Activated CD4-positive, alpha-beta T cell treated with anti-CD3 and anti-CD28 coated beads, Interleukin-2, amount 50 U/mL, for 4 hours (primary cell): Measurements from ENCODE around the gene EML3.
"Not testable (repeated sequence)": the region's sequence is repeated elsewhere in the genome, so short reads cannot be mapped to it uniquely, and the experiment has no call there.

Experiments used
- DNase-seq, 2 experiments: peaks; one replicate each; pipeline ENCODE4 v3.0.0-alpha.2; 2020

Gene EML3

DNA sequence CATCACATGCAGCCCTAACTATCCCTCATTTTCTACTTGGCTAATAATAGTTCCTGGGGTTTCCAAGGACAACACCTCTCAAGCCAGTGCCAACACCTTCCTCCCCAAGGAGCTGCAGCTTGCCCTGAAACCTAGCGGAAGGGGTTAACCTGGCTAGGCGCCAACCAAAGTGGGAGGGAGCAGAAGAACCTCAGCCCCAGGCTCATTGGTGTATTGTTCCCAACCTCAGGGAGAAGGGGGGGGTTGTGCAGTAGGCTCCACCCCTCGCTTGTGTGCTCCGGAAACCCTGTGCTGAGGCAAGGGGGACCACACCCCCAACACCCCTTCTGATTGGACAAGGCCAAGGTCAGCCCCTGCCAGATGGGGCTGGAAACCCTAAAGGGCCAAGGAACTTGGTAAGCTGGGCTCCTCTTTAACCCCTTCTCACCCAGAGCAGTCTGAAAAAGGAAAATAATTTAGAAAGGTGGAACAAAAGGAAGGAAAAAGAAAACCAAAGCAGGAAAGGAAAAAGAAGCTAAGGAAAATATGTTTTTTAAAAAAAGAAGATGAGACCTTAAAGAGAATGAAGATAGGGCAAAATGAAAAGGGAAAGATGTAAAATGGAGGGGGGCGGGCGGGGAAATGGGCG is 13.4 kb downstream of the EML3 start:
- DNase-seq = peak; percentile 95

DNA sequence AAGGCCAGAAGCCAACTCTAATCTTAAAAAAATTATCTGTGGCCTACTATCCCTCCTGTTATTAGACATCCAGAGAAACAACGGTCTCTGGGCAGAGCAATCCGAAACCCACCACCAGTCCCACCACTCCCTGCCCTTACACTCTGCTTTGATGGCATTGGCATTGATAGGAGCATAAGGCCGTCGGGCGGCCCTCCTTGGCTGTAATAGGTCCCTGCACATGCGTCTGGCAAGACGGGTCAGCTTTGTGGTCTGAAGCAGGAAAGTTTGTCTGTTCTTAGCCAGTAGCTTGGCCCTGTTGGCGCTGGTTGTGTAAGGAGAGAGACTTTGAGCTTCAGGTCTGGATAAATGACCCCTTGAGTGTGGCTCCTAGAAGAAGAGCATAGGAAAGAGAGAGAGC is 17.5 kb downstream of the EML3 start:
- no peak for DNase-seq

DNA sequence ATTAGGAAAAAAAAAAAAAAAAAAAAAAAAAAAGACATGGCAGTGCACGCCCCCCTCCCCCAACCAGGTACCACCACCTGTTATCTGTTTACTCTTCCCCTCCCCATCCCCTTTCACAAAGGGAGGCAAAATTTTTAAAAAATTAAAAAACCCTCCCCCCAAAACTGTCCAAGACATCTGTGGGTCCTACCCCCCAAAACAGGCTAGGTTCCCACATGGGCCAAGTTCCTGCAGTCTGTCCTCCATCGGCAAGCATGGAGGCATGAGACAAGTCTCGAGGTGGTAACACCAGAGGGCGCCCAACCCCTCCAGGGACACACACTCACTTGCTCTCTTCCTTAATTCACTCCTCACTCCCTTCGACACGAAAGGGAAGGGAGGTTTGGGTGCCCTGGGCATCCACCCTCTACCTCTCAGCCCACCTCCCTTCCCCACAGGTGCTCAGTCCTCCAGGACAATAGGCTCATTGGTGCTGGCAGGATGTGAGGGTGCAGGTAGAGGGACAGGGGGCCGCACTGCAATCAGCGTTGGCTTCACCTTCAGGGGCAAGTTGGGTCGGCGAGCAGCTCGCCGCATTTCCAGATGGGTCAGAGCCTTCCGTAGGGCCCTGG is 19.0 kb downstream of the EML3 start:
- peak; percentile 74 to 77 for DNase-seq

DNA sequence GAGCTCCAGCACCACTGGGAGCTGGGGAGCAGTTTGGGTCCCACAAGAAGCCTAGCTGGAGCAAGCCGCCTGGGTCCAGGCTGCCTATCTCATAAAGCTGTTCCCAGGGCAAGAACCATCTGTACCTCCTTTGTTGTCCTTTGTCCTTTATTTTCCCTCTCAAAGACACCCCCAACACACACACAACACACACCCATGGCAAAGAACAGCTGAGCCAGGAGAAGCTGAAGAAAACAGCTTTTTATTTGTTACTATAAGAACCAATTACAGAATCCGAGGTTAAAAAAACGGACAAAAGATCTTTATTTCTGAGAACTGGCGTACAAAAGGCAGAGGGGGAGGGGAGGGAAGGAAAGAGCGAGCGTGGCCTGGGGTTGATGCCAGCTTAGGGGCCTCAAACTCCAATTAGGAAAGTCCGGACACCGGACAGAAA is 19.6 kb downstream of the EML3 start:
- DNase-seq = no peak

DNA sequence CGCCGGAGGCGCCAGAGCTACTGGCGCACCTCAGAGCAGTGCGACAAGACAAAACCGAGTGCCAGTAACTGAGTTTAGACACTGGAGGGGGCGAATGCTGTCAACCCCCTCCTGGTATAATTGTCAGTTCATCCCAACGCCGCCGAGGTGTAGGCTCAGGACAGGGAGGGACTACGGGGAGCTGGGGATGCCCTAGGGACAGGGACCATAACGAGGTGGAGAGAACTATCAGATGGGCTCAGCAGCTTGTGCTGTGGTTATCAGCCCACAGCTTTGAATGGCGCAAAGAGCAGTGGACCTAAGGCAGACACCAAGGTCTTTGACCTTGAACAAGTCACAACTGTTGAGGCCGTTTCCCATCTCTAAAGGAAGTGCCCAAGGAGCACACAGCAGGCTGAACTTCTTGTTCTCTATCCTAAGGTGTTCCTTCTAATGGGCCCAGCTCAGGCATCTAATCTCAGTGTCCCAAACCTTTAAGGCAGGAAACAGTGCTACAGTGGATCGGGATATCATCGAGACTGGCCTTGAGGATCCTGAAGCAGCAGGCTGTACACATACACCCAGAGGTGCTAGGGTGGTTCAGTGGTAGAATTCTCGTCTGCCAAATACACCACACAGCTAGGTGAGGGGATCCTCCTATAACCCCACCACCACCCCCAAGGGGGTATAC is 20.3 kb downstream of the EML3 start:
- no peak for DNase-seq

DNA sequence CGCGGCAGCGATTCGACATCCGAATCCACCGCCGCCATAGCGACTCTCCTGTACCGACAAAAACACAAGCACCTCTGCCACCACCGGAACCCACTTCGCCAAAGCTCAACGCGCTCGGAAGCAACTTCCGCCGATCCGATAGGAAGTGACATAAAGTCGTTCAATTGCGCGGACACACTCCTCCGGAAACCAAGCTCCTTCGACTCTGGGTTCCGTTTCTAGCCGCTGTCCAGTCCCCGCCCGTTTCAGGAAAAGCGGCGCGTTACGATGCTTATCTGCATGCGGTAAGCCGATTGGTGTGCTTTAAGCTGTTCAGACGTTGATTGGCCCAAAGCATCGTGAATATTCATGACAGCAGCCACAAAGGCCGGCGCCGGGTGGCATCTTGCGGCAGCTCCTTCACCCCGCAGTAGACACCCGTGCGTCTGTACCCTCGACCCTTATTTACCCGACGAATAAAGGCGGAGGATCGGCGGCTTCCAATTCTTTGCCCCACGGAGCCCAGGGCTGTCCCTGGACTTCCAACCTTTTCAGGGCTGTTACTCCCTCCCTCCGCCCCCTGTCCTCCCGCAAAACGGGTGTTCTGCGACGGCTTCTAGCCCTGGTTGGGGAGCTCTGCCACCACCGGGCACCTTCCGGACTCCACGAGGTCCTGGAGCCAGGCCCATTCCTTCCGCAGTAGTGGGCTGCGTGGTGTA is 21.0 kb downstream of the EML3 start, which contains the start of gene TUT1:
Gene TUT1 (minus strand): TSS at position 76 of the 698 bp plus-strand sequence. CDS start 38 bp downstream, at position 38.
- DNase-seq = peak; percentile 93 to 94

DNA sequence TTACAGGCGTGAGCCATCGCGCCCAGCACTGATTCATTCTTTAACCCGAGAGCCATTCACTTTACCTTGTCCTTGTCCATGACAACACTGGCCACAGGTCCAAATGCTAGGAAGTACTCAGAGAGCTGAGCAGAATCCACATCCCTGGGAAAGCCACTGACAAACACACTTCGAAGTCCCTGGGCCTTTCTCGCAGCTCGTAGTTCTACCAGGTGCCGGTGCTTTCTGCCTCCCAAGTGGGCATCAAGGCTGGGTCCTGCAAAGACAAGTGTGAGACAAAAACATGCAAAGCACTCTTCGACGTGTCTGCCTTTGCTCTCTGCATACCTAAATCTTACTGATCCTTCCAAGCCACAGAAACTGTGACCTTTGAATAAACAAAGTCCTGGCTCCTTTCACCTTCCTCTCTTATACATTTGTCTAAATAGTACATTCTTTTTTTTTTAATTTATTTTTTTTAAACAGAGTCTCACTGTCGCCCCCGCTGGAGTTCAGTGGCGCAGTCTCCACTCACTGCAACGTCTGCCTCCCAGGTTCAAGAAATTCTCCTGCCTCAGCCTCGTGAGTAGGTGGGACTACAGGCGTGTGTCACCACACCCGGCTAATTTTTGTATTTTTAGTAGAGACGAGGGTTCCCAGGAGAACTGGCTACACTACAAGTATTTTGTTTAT is 23.5 kb downstream of the EML3 start:
- DNase-seq = peak; percentile 26

DNA sequence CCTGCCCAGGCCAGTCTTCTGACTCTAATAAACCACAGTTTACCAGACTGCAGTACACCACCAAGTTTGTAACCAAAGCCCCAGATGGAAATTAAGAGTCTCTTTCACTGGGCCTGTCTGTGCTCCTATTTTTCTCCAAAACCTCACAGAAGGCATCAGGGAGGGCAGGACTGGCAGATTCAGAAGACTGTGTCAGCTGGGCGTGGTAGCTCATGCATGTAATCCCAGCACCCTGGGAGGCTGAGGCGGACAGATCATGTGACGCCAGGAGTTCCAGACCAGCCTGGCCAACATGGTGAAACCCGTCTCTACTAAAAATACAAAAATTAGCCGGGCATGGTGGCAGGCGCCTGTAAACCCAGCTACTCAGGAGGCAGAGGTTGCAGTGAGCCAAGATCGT is 27.2 kb downstream of the EML3 start:
- not testable (repeated sequence) for DNase-seq

DNA sequence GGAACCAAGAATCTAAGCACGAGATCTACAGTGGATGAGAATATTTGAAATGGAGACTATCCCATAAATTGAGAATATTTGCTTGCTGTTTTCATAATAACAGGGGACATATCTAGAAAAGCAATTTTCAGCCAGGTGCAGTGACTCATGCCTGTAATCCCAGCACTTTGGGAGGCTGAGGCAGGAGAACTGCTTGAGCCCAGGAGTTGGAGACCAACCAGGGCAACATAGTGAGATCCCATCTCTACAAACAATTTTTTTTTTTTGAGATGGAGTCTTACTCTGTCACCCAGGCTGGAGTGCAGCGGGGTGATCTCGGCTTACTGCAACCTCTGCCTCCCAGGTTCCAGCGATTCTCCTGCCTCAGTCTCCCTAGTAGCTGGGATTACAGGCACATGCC is 30.8 kb downstream of the EML3 start:
- not testable (repeated sequence) for DNase-seq

DNA sequence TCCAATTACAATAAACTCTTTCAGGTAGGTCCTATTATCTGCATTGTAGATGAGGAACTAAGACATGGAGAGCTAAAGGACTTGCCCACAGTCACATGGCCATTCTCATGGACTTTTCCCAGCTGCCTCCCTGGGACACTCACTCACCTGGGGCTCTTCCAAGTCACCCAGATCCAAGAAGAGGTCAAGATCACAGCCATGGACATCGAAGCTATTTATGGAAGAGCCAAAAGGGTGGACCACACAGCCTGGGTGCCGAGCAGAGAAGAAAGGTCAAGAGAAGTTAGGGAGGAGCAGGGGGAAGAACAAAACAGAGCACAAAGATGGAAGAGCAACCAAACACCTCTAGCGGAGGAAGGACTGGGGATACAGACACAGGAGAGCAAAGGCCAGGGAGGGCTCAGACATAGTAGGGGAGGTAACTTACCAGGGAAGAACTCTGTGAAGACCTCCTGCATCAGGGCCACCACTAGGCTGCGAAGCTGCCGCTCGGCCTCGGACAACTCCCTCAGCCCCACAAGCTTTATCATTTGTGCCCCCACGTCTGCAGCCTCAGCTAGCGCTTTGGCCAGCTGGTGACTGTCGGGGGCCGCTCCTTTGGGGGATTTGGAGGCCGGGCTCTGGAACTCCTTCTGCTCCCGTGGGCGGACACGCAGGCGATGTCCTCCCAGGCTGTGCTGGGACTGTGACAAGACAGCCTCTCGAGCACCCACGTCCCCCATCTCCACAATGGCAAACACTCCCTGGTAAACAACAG is 31.4 kb downstream of the EML3 start:
- DNase-seq = no peak

DNA sequence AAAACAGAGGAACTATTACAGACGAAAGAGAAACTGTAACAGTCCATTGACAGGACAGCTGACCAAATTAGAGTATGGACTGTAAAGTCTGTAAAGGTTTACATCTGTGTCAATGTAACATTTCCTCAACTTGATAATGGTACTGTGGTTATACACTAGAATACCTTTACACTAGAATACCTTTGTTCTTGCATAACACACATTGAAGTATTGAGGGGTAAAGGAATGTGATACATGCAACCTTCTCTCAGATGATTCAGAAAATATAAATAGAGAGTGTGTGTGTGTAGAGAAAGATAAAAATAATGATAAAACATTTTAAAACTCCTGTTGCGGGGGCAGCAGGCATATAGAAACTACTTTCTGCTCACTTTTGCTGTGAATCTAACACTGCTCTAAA is 33.3 kb downstream of the EML3 start:
- no peak for DNase-seq

DNA sequence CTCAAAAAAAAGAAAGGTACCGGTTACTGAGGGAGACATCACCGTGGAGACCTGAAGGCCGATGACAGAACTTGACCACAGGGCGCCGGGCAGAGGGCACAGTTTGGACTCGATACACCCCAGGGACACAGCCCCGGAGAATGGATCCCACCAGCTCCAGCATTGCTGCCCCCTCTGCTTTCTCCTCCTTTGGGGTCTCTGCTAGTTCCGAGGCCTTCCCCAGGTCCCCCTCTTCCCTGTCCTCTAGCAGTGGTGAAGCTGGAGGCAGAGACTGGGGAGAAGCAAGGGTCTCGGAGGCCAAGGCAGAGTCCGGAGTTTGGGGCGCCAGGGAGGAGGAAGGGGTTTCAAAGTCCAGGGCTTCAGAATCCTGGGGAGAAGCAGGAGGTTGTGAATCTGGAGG is 34.0 kb downstream of the EML3 start:
- no peak for DNase-seq

DNA sequence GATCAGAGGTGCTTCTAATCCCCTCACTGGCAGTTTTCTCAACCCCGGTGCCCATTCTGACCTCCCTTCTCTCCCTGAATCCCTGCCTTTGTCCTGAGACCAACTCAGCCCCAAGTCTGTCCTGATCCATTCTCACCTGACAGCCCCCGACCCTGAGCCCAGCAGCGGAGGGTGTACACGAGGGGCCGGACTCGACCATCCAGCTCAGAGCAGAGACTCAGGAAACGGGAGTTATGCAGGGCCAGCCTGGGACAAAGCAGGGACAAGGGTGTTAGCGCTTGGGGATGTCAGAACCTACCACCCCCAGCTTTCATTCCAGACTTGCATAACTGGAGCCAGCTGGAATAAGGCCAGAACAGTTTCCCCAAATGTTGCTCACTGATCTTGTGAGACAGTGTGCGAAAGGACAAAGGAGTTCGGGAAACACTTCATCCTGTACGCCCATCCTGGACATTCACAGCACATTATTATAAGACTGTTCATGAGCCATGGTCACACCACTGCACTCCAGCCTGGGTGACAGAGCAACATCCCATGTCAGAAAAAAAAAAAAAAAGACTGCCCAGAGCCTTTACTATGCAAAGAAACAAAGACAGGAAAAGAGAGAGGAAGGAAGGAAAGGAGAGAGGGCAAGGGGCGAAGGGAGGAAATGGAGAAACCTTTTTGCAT is 35.4 kb downstream of the EML3 start:
- DNase-seq = no peak

DNA sequence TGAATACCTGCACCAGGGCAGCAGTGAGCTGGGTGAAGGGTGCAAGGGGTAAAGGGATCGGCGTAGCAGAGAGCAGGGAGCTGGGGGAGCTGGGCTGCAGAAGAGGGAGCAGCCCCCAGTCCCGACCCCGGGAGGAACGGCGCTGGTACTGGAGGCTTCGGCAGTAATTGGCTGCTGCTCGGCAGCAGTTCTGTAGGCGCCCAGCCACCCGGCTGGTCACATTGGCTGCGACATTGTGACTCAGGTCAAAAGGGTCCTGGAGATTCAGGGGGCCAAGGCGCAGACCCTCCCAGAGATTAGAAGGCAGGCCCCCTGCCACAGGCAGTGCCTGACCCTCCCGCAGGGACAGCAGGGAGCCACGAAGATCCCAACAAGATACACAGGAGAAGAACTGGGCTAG is 36.7 kb downstream of the EML3 start:
- DNase-seq = no peak

DNA sequence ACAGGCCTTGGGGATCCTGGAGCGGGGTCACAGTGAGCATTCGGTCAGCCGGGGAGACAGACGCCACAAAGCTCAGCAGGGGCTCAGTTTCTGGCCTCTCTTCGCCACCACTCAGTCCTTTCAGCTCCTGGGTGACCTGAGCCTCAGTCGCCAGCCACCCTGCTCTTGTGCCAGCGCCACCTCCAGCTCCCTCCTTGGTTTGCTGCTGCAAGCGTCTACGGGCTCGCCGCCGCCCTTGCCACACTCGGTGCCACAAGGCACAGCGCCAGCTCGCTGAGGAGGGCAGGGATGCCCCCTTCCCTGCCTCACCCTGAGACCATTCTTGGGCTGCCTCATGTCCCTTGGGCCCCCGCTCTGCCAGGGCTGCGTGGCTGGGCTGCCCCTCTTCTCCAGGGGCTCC is 37.4 kb downstream of the EML3 start:
- DNase-seq = no peak

DNA sequence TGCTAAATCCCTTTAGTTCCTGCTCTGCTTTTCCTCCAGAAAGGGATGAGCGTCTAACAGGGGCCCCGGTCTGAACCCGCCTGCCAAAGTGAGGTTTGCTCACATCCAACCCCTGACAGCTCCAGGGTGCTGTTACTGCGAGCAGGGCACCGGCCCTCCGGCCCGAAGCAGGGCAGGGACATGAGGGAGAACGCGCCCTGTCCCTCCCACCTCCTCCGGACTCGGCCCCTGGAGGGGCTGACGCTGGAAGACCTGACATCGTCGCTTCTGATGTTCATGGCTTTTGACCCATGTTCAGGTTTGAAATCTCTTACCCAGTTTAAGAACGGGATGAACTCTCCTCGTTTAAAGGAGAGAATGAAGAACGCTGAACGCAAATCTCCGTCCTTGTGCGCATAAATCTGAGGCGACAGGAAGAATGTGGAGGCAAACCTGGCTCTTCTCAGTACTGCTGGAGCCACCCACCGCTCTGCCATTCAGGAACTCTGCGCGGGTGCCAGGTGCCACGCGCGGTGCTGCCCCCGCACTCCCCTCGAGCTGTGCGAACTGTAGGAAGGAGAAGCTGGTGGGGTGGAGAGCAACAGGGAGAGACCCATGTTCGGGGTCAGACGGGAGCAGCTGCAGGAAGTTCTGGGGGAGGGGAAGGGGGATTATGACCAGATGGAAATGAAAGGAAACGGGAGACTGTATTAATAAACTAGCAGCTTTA is 38.1 kb downstream of the EML3 start:
- DNase-seq = no peak

DNA sequence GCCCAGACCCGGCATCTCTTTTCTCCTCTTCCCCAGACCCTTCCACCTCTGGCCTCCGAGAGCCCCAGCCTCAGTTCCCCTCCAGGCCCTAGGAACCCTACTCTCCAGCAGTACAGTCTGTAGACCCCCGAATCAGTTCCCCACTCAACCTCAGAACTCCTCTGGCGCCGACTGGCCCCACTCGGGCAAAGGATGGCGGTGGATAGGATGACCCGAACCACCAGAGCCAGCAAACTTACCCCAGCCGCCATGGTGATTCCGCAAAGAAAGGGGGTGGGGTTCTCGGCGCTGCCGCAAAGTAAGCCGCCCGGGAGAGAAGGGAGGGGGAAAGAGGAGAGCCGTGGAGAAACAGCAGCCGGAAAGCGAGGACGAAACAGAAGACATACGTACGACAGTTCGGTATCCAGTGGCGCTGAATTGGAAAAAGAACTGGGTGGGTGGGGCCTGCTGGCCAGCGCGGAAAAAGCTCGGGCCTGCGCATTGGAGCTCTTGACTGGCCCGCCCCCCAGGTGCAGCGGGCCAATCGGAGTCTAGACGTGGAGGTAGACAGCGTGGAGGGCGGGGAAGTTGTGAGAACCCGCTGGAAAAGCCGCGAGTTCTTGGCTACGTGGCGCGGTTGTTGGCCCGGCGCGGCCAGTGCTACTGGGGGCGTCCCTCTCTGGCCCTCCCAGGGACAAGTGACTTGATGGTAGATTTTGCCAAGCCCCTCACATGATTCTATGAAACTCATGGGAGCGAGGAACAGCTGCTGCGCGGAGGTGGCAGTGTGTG is 38.8 kb downstream of the EML3 start, which contains the start of gene EEF1G:
Gene EEF1G (minus strand): TSS at position 300 of the 771 bp plus-strand sequence. CDS start 49 bp downstream, at position 251.
- peak; percentile 97 for DNase-seq

DNA sequence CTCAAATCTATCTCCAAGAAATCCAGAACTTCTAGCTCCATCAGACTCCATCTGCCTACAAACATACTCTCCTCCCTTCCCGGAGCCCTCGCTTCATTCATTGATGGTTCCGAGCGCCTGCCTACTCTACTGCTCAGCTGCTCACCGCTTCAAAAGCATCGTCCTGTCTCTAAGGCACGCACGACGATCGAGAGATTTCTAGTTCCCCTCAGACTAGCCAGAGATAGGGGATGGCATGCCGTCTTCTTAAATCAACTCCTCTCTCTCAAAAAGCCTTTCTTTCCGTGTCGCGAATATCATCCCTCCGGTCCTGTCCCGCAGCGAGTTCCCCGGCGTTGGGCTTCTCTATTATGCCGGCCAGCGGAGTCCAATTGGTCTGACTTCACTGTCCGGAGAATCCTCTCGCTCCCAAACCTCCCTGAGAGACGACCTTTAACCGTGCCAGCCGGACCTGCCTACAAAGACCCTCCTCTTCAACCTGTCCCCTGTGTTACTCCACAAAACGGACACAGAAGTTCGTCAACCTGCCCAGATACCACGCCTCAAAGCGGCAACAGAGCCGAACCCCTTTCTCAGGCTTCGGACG is 39.5 kb downstream of the EML3 start:
- DNase-seq = peak in 1 of 2 experiments; percentile 21

DNA sequence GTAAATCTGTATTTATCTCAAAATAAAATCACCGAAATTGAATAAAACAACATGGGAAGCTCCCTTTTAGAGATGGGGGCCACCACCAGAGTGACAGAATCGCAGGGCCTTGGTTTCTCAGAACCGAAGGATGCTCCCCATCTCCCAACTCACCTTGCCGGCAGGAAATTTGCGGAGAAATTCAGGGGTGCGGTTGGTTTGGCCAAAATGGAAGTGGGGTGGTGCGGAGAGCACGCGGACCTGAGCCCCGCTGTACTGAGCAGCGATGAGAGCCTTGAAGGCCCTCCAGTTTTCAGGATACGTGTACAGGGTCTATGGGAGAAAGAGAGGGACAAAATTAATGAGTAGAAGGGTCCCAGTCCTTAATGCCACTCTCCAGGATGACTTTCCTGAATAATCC is 40.1 kb downstream of the EML3 start:
- DNase-seq = no peak

DNA sequence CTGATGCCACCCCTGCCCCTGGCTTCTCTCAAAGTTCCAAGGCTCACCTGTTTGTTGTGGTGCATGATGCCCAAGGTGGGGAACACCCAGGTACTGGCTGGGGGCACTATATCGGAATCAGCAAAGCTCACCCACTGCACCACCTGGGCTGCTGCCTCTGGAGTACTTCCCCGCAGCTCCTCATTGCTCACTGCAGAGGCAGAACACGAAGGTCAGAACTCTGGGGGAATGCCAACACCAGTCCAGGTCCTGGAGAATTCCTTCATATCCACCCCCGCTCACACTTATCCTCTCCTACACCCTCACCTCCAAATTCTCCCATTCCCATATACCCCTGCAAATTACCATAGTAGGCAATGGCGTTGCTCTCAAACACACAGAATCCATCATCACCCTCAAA is 41.1 kb downstream of the EML3 start:
- DNase-seq = not testable (repeated sequence)
